Activated CD8-positive, alpha-beta memory T cell treated with anti-CD3 and anti-CD28 coated beads, Interleukin-2, amount 50 U/mL, for 4 hours (primary cell): ENCODE measurements around the gene LAMB1.

Experiments
- DNase-seq: peaks from one replicate; pipeline ENCODE4 v3.0.0-alpha.2; 2020

LAMB1 gene

GRCh38 chr7:107996072-107996882 is 6.7 kb downstream of the LAMB1 start:
- DNase-seq = no peak

- no peak for DNase-seq
Observed at GRCh38 chr7:107995184-107996071, 7.5 kb downstream of the LAMB1 start.

GRCh38 chr7:107994421-107995030 is 8.4 kb downstream of the LAMB1 start:
- no peak for DNase-seq

- DNase-seq = no peak
Observed at GRCh38 chr7:107993891-107994291, 9.1 kb downstream of the LAMB1 start.

DNA sequence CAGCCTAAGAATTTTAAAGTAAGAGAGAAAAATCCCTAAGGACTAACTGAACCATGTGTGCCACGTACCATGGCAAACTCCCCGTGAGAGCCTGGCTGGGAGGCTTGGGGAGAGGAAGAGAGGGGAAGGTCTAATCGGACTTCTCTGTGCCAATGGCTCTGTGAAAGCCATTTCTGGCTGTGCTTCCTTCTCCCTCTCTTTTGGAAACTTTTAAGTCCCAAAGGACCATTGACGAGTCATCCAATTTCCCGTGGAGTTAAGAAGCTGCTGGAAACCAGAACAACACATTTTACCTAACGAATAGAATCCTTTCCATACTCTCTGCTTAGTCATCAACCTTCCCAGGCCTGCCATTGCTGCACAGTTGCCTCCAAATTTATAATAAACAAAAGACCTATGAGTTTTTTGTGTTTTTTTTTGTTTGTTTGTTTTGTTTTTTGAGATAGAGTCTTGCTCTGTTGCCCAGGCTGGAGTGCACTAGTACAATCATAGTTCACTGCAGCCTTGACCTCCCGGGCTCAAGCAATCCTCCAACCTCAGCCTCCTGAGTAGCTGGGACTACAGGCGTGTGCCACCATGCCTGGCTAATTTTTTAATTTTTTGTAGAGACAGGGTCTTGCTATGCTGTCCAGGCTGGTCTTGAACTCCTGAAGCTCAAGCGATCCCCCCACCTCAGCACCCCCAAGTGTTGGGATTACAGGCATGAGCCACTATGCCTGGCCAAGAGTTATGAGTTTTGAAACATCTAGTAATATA is 13.2 kb downstream of the LAMB1 start:
- DNase-seq = no peak

- no peak for DNase-seq
Observed at GRCh38 chr7:107982918-107983389, 20.0 kb downstream of the LAMB1 start.

DNA sequence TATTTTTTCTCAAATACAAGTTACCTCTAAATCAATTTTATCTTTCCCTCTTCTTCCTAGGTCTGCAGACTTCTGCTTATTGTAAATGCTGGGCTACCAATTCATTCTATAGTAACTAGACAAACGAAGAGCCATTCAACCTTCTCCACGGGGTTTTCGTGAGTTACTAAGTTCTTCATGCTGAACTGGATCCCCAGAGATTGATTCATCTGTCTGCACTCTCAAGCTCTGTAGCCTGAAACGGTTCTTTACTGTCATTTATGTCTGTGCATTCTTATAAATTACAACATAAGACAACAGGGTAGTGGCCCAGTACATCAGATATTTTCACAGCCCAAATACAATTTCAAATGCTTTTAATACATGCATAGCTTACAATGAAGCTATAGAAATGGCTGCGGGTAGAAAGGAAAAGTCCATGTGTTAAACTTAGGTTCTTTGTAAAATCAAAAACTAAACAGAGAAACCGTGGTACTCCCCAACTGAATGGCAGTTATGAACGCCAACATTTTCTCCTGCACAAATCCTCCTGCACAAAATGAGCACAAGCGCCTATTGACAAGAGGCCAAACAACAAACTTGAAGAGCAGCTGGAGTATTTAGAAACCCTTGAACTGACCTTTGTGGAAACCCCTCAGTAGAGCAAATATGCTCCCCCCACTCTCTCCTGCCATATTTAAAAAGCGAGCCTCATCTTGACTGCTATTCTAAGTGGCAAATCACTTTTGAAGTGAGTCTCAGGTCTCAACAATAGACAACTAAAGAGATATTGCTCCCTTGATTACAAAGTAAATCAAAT is 20.7 kb downstream of the LAMB1 start:
- no peak for DNase-seq

DNA sequence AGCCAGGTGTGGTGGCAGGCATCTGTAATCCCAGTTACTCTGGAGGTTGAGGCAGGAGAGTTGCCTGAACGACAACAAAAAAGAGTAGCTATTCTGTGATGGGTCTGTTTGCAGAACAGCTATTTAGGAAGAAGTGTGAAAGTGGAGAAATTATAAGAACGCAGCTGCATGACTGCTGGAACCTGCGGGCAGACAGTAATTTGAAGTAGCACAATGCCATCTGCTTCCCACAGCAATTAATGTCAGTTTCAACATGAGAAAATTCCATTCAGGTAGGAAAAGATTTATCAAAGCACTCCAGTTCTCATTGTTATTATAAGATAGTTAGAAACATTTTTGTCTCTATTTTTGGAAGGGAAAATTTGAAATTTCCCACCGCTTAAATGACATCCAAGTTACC is 21.5 kb downstream of the LAMB1 start:
- DNase-seq = no peak

GRCh38 chr7:107980671-107981190 is 22.2 kb downstream of the LAMB1 start:
- no peak for DNase-seq

DNA sequence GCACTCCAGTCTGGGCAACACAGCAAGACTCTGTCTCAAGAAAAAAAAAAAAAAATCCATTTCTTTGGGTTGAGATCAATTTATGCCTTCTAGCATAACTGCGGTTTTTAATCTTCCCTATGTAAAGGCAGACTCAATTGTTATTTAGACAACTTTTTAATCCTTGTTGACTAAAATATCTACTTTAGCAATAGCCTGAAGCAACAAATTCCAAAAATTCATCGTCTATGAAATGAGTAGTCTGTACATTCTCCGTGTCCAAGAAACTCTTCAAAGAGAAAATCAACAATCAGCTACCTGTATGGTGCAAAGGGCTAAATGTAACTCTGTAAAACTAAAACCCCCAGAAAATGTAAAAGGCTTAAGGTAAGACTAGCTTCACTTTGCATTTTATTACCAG is 22.8 kb downstream of the LAMB1 start:
- no peak for DNase-seq

- DNase-seq = no peak
Observed at GRCh38 chr7:107978815-107979408, 24.0 kb downstream of the LAMB1 start.

GRCh38 chr7:107977048-107977447 is 25.9 kb downstream of the LAMB1 start:
- no peak for DNase-seq

- DNase-seq = no peak
Observed at GRCh38 chr7:107976620-107977019, 26.3 kb downstream of the LAMB1 start.

GRCh38 chr7:107975394-107976013 is 27.5 kb downstream of the LAMB1 start:
- no peak for DNase-seq

DNA sequence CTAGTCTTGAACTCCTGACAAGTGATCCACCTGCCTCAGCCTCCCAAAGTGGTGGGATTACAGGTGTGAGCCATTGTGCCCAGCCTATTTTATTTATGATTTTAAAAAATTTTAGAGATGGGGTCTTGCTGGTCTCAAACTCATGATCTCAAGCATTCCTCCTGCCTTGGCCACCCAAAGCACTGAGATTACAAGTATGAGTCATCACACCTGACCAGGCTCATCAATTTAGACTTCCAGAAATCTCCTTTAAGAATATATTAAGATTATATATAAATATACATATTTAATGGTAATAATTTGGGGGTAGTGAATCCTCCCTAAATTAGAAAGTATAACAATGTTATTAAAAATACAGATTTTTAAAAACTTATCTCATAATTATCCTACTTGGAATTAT is 29.1 kb downstream of the LAMB1 start:
- no peak for DNase-seq

- no peak for DNase-seq
Observed at GRCh38 chr7:107972941-107973376, 30.0 kb downstream of the LAMB1 start.

GRCh38 chr7:107972075-107972482 is 30.9 kb downstream of the LAMB1 start:
- DNase-seq = no peak

DNA sequence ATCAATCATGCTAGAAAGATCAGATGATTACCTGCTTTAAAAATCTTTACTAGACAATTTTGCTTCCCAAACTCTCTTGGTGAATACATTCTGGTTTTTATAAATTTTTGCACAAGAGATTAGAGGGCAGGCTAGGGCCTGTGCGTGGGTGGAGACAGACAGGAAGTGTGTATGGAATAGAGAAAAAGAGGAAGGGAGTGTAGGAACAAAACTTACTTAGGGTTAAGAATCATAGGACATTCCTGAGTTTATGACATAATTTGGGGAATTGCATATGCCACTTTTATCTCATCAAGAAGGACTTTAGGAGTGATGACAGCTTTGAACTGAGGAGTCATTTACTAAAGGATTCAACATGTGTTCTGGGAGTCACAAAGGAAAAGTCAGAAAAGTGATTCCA is 31.3 kb downstream of the LAMB1 start:
- DNase-seq = no peak

GRCh38 chr7:107971100-107971499 is 31.9 kb downstream of the LAMB1 start:
- DNase-seq = no peak

GRCh38 chr7:107969856-107970255 is 33.1 kb downstream of the LAMB1 start:
- no peak for DNase-seq

- no peak for DNase-seq
Observed at GRCh38 chr7:107968449-107968848, 34.5 kb downstream of the LAMB1 start.
